RKO (cell line): ENCODE measurements around the gene GALNTL6.
"Not testable (repeated sequence)": the region's sequence is repeated elsewhere in the genome, so short reads cannot be mapped to it uniquely, and the experiment has no call there.

ENCODE experiments used
- DNase-seq: peaks from one replicate; pipeline ENCODE4 v3.0.0-alpha.2; 2016; ENCODE audit warnings: low spot score

GALNTL6 gene

DNA sequence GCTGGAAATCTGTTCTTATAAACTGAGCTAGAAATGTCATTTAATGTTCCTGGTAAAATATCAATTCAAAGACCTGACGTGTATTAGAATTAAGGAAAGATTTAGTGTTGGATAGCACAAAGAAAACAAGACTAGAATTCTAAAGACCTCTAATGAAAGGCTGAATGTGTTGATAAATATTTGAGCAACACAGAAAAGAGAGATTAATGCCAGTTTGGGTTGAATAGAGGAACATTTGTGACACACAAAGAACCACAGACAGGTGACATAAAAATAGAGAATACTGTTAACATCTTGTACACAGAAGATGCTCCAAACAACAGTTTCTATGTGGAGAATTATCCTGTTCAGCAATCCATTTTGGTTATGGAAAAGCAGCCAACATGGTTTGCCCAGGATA, 1133.3 kb downstream of the GALNTL6 start:
- DNase-seq, result no peak

DNA sequence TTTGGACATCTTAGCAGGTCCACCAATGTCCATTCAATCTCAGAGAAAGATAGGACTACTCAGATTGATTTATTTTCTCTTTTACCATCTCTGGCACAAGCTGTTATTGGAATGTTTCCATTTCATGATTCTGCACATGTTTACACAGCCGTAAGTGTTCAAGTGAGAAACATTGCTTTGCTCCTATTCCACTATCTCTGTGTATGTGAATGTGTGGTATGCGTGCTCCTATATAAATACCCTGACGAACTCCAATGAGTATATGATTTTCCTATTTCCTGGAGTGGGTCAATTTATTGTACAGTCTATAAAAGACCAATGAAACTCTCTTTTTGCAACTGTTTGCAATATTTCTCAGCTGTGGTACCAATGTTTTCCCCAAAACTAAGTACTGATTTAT, 1134.4 kb downstream of the GALNTL6 start:
- DNase-seq, result no peak

DNA sequence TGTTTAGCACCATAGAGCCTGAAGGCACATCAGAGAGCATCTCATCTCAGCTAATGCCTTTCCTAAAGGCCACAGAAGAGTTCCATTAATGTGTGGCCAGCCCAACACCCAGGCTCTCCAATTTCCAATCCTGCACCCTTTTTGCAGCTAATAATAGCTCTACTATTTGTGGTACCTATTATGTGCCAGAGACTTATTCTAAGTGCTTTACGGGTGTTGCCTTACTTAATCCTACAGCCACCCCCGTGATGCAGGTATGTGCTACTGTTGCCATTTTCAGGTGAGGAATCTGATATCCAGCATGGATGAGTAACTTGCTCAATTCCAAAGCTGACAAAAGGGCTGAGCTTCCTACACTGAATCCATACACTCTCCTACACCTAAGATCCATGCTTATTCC, 1137.8 kb downstream of the GALNTL6 start:
- DNase-seq, result no peak

DNA sequence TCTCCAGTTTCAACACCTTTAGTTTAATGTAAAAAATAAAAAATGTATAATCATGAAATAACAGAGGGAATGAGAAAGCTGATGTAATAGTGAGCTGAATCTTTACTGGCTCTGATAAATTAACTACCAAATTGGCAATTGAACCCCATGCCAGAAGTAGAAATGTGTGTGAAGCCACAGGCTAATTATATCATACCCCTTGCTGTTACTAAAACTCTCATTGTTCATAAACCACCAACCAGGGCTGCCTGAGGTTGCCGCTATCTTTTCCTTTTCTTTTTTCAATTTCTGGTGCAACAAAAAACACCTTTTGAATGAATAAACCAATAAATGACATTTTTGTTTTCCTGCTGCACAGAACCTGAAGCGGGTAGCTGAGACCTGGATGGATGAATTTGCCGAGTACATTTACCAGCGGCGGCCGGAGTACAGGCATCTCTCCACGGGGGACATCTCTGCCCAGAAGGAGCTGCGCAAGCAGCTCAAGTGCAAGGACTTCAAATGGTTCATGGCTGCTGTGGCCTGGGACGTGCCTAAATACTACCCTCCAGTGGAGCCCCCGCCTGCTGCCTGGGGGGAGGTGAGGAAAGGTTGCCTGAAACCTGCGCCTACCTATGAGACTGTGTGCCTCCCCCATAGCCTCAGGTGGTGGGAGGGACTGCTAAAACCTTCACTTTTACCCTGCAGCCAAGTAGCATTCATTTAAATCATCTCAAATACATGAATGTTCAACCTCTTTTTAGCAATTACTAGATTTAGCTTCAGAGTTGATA, 1138.7 kb downstream of the GALNTL6 start:
- no peak for DNase-seq

DNA sequence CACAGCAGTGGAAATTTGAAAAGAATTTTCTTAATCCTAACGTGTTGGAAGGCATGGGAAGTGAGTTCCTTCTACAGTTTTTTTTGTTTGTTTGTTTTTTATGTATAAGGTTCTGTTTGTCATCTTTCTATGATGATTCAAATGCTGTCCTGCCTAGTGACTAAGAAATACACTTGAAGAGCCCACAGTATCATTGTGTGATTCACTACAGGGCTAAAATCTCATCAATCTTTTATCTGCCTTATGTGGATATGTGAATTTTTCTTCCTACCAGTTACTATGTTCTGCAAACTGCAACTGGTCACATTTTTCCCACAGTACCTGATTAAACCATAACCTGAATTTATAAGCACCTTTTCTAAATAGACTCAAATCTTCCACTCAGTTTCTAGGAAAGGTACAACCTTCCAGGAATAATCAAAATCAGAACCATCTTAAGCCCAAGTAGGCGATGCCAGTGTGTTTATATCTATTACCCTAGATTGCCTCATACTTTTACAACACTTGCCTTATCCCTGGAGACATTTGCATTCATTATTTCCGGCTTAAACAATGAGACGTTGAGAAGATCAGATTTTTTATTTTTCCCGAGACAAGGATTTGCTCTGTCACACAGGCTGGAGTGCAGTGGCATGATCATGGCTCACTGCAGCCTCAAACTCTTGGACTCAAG, 1140.8 kb downstream of the GALNTL6 start:
- no peak for DNase-seq

DNA sequence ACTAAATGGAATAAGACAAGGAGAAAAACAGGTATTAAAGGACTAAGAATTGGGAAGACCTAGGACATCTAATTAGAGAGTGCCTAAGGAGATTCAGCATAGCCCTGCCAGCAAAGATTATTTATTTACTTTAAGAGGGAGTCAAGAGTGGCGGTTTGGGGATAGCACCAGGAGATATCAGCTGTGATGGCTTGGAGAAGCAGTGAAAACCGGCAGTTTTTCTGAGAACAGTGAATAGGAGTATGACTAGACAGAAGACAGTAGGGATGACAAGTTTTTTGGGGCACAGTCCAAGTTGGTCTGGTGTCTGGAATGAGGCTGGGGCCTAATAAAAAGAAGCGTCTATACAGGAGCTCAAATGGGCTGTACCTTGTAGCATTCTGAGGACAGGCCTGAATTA, 1143.1 kb downstream of the GALNTL6 start:
- DNase-seq, result not testable (repeated sequence)

DNA sequence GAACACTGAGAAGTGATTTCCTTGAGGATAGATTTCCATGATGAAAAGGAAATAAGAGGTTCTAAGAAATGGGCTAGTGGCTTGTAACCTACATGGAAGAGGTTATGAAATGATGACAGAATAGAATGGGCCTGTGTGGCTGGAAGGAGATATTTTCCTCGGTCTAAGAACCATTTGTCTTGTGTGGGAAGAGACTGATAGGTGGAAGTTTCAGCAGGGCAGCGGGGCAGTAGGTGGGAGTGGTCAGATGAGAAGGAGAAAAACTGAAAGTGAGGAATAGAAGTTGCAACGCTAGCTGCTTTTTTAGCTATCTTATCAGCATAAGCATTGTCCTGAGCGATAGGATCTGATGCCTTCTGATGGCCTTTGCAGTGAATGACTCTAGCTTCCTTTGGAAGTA, 1144.0 kb downstream of the GALNTL6 start:
- DNase-seq, result no peak

DNA sequence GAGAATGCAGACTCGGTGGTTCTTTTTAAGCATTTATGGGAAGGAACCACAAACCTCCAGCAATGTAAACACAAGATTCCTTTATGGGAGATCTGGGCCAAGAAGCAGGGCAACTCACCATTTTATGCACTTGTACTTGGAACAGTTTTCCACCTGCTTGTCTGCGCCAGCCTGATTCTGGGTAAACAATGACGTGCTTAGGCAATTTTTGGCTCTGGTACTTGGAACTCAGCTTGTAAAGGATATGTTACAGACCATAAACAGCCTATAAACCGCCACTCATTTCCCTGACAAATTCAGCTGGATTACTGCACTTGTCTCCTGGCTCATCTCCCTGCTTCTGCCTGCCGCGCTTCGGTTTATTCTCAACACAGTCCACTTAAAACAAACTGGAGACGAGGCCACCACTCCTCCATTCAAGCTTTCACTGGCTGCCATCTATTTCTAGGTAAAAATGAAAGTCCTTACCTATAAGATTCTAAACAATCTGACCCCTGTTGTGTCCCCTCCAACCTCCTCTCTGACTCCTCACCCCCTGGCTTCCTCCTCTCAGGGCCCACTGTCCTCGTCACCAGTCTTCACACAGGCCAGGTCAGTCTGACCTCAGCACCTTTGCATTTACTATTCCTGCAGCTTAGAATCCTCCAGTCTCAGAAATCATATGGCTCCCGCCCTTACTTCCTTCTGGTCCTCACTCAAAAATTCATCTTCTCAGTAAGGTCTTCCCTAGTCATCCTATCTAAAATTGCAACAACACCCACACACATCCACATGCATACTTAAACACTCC, 1149.6 kb downstream of the GALNTL6 start:
- no peak for DNase-seq

DNA sequence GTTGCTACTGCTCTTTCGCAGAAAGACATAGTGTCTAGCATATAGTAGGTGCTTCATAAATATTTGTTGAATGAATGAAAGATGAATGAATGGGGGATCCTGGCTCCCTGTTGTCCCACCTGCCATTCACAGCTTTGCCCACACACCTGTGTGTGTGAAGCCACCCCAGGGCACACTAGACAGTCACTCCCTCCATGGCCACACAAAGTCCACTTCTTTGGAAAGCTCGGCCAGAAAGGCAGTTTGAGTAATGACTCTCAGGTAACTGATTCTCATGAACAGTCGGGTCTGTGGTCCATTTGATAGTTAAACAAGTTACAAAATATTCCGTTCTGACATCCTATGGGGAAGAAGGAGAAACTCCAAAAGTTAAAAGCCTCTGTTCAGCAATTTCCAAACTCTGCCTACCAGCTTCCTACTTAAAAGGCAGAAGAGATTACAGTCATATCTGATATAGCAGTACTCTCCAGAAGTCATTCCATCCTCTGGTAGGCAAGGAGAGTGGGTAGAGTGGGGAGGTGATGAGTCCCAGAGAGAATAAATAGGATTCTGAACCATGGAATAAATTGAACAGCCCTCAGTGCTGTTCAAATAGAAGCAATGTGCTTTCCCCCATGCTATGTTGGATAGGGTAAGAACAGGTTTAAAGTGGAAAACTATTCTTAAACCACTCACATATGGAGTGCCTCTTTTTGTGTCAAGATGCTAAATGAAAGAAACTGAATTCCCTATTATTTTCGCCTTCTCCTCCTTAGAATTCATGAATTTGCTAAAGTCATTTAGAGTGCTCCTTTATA, 1150.5 kb downstream of the GALNTL6 start:
- no peak for DNase-seq

DNA sequence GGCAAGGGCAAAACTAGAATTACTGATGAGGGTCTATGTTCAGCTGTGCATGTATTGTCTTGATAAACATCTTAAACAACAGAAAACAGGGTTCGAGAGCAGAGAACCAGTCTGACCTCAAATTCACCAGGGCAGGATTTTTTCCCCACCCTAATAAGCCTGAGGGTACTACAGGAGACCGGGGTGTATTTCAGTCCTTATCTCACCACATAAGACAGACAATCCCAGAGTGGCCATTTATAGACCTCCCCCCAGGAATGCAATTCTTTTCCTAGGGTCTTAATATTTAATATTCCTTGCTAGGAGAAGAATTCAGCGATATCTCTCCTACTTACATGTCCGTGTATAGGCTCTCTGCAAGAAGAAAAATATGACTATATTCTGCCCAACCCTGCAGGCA, 1157.0 kb downstream of the GALNTL6 start:
- not testable (repeated sequence) for DNase-seq

DNA sequence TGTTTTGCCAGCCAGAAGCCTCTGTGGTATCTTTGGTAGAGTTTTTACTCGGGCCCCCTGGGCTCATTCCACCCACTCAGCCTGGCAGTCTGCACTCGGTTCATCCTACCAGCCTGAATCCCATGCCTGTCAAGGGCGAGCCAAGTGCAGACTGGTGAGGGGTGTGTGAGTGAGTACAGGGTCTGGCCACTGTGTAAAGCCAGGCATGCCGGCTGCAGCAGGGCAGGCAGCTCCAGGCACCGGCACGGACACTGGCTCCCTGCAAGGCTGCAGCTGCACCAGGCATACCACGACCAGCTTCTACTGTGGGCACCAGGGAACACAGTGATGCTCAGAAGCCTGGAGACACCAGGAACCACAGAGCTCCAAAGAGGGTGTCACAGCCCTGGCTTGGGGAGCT, 1161.4 kb downstream of the GALNTL6 start:
- DNase-seq, result no peak

DNA sequence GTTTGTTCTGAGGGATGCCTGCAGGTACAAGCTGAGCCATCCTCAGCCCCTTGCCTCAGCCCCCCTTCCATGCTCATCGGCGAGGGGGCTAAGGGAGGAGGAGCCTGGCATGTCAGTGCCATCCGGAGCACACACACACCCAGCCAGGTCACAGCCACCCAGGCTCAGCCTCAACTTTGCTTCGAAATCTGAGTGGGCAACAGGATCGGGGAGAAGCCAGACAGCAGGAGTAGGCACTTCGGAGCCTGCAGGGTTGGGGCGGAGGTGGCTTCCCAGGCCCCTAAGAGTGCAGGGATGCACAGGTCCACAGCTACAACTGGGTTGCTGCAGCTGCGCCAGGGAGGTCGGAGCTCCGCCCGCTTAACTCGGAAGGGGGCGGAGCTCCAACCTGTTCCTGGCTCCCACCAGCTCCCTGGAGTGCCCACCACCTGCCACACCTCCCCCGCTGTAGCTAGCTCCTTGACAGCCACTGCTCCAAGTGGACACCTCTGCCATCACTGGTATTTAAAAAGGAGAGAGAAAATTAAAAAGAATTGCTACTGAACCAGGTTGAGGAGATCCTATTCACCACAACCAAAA, 1162.5 kb downstream of the GALNTL6 start:
- DNase-seq, result no peak

DNA sequence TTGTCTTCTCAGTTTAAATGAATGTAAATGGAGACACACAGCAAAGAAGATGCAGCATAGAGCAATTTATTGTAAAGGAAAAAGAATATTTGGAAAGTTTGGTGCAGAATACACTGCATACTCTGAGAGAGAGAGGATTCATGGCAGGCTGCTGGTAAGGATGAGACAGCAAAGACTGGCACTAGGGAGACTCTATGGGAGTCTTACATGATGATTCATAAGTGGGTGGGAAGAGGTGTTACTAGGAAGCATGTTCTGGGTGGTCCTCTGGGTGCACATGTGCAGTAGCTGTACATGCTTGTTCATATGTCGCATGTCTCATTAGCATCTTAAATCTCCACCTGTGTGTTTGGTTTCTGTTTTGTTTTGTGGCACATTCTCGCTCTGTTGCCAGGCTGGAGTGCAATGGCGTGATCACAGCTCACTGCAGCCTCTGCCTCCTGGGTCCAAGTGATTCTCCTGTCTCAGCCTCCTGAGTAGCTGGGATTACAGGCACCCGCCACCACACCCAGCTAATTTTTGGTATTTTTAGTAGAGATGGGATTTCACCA, 1164.4 kb downstream of the GALNTL6 start:
- DNase-seq, result not testable (repeated sequence)

DNA sequence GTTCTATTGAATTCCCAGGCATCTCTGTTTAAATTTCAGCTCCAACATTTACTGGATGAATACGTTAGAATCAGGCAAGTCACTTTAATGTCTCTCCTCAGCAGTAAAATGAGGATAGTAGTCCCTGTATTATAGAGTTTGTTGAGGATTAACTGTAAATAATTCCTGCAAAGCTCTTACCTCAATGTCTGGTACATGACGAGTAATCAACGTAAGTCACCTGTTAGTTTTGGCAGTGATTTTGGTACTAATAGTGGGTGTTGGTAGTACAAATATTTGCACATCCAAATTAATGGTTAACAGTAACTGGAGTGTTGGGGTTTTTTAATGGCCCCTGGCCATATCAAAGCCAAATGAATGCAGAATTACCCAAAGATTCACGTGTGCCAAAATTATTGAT, 1165.6 kb downstream of the GALNTL6 start:
- DNase-seq, result no peak

DNA sequence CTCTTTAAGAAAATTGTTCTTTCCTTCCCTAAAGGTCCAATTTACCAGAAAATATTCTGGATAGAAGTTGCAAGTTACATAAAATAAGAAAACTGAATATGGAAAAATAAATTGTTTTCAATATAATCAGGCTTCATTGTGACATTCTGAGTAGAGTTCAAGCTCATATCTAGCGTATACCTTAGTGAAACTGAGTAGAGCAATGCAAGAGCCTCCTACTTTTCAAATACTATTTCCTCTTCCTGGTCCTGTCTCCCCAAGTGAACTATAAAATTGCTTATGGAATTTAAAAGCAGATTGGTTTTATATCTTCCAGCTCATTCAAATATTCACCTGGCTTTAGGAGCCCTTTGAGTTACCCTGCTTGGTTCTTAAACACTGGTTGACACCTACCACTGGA, 1166.1 kb downstream of the GALNTL6 start:
- DNase-seq, result no peak

DNA sequence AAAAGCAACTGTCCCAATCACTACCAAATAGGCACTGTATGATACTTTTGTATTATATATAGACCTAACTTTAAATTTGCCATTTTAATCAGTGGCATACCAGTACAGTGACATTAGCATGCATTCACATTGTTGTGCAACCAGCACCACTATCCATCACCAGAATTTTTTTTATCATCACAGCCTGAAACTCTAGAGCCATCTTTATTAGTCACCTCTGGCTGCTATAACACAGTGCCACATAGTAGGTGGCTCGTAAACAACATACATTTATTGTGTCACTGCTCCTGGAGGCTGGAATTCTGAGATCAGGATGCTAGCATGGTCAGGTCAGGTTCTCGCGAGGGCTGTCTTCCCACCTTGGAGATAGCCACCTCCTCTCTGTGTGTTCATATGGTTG, 1167.0 kb downstream of the GALNTL6 start:
- no peak for DNase-seq

DNA sequence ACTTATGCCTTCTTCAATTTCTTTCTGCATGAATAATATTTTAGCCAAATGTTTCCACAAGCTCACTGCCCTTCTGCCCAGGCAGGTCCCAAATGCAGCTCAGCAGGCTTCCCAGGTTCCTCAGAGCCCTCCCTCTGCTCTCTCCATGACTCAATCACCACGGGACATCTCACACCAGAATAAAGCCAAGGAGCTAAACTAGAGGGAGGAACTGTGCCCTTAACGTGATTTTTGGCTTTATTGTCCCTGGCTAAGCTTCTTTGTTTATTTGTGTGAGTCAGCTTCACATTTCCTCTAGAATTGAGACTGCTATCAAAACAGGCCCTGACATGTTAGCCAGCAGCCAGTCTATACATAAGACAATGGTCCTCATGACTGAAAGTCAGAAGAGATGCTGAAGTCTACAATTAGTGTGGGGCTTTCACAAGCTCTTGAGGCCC, 1169.0 kb downstream of the GALNTL6 start:
- DNase-seq, result peak; percentile 3

DNA sequence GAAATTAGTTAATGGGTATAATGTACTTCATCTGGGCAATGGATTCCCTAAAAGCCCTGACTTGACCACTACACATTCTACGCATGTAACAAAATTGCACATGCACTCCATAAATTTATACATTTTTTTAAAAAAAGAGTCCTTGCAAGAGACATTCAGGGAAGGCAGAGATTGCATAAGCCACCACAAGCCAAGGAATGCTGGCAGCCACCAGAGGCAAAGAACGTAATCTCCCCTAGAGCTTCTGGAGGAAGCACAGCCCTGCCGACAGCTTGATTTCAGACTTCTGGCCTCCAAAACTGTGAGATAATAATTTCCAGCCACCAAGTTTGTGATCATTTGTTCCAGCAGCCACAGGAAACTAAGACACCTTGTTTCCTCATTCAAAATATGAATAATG, 1169.8 kb downstream of the GALNTL6 start:
- DNase-seq, result no peak

DNA sequence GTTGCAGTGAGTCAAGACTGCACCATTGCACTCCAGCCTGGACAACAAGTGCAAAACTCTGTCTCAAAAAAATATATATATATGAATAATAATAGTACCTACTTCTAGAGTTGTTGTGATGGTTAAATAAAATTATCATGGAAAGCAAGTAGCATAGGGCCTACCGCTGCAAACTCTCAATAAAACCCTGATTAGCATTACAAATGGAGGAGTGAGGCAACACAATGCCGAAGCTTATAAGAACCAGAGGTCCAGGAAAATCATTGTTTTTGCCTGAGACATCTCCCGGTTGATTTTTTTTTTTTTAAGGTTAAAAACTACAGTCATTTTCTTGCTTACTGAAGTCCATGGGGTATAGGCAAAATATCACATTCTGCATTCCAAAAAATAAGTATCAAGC, 1170.4 kb downstream of the GALNTL6 start:
- no peak for DNase-seq

DNA sequence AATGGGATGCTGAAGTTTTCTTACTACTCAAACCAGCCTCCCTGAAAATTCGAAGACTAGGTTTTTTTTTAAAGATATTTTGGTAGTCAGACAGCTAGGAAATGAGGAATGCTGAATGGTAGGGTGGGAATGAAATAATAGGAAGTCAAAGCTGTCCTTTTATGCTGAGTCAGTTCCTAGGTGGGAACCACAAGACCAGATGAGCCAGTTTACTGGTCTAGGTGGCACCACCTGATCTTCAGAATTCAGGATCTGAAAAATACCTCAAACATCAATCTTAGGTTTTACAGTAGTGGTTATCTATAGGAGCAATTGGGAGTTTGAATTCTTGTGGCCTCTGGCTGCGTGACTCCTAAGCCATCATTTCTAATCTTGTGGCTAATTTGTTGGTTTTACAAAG, 1172.3 kb downstream of the GALNTL6 start:
- no peak for DNase-seq

DNA sequence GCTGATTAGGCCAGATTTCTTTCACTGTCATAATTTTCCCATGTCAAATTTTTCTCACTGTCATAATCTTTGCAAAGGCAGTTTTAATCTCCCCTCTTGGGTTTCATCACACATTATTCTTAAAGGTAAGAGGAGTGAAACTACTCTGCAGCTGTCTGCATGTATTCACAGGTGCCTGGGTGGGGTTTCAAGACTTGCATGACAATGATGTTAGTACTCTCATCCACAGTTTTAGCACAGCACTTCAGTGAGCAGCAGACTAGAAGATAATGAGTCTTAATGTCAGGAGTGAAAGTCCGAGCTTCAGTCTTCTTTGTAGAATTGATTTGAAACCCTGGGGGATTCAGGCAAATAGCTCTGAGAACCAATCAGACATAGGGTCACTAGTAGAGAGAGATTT, 1172.9 kb downstream of the GALNTL6 start:
- no peak for DNase-seq
